ENCODE measurements around the gene SDHB.

Gene SDHB

GRCh38 chr1:17012775-17013490, 40.9 kb downstream of the SDHB start:
- DNase-seq (ENCODE audit: low spot score) = no peak

GRCh38 chr1:17011439-17012307, 42.2 kb downstream of the SDHB start, which contains the start of gene ATP13A2:
ATP13A2 (minus strand) TSS chr1:17011928; CDS start chr1:17011738, 190 bp downstream.
- DNase-seq (ENCODE audit: low spot score) = peak; percentile 96

DNA sequence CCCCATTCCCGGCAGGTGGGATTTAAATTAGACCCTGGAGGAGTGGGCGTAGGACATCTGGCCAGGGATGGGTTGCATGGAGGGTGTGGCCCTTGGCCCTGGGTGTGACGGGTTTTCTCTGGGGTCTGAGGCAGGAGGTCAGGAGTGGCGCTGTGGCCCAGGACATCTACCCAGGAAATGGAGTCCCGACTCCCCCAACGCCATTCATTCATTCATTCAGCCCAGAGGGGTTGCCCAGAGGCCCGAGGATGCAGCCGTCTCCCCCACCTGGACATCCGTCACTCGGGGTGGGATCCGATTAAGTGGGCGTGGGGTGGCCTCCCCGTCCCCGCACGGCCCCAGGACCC, 42.8 kb downstream of the SDHB start:
- no peak for DNase-seq (ENCODE audit: low spot score)

DNA sequence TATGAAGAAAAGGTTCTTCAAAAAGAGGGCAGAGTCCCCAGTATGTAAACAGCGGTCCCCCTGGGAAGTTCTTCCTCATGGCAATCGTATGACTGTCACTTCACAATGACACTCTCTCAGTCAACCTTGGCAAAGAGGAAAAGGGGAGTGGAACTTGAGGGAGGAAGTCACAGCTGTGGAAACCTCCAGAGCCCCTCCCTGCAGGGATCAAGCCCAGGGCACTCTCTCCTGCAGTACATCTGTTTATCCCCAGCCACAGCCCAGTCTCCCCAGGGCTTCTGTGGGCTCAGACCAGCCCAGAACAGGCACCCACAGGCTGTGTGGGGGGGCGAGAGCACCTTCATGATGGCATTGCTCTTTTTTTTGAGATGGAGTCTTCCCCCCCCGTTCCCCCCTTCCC, 44.1 kb downstream of the SDHB start:
- no peak for DNase-seq (ENCODE audit: low spot score)

DNA sequence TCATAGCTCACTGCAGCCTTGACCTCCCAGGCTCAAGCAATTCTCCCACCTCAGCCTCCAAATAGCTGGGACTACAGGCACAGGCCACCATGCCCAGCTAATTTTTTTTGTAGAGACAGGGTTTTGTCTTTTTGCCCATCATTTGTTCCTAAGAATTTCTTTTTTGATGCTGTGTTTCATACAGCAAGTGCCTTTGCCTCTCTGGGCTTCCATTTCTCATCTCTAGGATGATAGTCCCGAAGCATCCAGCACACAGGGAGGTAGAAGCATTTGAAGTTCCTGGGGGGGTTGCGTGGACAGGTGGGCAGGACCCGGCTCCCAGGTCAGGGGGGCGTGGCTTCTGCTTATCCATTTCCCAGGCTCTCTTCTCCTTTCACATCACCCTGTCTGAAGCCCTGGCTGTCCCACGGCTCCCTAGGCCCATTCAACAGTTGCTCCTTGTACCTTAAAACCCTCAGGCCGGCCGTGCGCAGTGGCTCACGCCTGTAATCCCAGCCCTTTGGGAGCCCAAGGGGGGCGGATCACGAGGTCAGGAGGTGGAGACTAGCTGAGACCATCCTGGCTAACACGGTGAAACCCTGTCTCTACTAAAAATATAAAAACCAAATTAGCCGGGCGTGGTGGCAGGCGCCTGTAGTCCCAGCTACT, 45.5 kb downstream of the SDHB start:
- no peak for DNase-seq (ENCODE audit: low spot score)

DNA sequence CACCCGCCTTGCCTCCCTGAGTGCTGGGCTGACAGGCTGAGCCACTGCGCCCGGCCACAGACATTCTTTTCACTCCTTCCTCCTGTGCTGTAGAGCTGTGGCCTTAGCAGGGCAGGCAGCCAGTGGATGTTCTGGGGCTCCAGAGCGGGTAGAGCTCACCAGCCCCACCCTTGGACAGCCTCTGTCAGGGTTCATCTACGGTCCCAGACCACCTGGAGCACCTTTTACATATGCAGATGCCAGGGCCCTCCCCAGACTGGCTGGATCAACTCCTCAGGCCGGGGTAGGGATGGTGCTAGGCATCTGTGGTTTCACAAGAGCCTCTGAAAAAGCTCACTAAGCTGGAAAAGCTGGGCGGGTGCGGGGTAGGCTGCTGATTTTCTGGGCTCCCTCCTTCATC, 46.7 kb downstream of the SDHB start:
- no peak for DNase-seq (ENCODE audit: low spot score)

DNA sequence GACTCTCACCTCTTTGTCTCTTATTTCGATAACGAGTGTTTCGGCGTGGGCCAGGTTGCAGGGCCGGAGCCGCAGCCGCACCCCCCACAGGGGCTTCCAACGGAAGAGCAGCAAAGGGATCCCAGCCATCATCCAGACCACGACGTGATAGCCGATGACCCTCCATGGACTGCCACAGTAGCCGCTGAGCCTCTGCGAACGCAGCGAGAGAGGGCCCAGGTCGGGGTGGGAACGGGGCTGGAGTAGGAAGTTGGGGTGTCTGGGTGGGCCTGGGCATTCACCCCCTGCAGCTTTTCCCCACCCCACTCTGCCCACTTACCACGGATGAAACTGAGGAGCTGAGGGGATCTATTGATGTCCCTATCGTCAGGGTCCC, 48.5 kb downstream of the SDHB start:
- DNase-seq (ENCODE audit: low spot score) = no peak

DNA sequence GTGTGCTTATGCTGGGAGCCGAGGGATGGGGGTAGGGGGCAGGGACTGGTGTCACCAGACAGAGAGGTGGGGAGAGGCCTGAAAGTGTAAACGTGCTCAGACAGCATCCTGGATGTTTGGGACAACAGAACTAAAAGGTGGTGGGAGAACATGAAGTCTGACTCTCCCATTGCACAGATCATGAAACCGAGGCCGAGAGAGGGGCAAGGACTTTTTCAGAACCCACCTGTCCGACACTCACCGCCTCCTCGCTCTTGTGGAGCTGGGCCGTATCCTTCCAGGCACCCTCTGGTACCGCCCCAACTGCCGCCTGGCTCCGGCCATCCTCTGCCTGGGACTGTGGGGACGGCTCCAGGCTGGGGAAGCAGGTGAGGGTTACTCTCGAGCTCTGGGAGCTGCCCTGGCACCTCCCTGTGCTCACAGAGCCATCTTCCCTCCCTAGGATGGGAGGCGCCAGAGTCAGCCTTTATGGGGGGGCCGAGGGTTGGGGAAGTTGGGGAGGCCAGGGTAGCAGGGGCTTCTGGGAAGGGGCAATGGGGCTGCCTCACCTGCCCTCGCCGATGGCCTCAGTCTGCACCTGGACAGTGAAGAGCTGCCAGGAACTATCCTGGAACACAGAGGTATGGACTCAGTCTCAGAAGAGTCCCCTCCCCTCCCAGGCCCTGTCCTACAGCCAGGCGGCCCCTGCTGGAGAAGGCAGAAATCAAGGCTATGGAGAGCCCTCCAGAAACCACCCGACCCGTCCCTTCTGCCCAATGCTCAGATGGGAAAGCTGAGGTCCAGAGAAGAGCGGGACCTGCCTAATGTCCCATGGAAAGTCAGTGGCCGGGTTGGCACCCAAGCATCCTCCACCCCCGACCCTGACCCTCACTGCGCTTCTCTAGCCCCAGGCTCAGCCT, 49.1 kb downstream of the SDHB start:
- DNase-seq (ENCODE audit: low spot score) = no peak

DNA sequence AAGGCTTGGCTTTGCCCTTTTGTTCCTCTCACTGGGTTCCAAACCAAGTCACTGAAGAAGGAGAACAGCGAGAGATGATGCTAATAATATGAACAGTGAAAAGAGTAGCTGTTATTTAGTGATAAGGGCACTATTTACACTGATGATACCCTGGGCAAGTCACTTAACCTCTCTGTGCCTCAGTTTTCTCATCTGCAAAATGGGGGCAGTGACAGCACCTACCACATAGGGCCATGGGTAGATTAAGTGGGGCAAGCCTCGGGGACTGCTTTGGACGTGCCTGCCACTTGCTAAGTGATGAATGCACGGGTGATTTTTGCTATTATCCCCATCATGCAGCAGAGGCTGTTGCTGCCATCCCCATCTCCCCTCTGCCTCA, 51.3 kb downstream of the SDHB start:
- no peak for DNase-seq (ENCODE audit: low spot score)

GRCh38 chr1:17001760-17002523, 51.9 kb downstream of the SDHB start:
- DNase-seq (ENCODE audit: low spot score) = no peak

DNA sequence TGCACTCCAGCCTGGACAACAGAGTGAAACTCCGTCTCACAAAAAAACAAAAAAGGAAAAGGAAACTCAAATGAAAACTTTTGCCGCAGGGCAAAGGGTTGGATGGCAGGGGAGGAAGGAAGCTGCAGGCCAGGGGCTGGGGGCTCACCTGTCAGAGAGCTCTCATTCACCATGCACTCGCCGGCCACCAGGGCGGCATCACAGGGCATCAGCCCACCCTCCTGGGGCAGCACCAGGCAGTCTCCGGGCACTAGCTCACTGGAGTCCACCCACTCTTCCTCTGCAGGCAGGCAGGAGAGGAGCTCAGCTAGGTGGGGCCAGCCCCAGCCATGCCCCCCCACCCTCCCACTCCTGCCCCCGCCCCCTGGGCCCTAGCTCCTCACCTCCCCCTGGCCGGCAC, 54.0 kb downstream of the SDHB start:
- no peak for DNase-seq (ENCODE audit: low spot score)

DNA sequence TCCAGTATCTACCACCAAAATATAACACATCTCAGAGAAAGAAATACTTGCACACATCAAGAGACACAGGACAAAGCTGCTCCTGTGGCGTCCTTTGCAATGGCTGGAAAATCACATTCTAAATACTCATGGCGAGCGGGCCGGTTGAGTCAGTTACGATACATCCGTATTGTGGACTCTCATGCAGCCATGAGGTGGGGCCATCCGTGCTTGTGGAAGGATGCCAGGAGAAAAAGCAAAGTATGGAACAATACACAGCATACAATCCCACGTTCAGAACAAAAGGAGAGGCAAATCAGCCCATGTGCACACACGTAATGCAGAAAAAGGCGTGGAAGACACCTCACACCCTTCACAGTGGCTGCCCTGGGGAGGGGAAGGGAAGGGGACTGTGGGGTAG, 55.2 kb downstream of the SDHB start:
- DNase-seq (ENCODE audit: low spot score) = peak; percentile 16

DNA sequence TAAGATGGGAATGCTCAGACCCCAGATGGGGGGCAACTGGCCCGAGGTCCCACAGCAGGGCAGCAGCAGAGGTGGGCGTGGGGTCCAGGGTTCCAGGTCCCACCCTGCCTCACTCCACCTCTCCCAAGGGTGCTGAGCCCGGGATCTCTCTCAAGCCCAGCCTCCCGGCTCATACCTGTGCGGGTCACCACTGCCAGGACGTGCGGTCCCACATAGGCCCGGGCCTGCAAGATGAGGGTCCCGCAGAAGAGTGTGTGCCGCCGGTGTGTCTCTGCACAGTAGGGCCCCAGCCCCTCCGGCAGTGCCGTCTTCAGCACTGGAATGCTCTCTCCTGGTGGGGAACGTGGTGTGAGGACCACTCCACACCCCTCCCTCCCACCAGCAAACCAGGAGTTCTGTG, 57.0 kb downstream of the SDHB start:
- DNase-seq (ENCODE audit: low spot score) = no peak

- no peak for DNase-seq (ENCODE audit: low spot score)
Measured at GRCh38 chr1:16993521-16994038, 60.3 kb downstream of the SDHB start.

DNA sequence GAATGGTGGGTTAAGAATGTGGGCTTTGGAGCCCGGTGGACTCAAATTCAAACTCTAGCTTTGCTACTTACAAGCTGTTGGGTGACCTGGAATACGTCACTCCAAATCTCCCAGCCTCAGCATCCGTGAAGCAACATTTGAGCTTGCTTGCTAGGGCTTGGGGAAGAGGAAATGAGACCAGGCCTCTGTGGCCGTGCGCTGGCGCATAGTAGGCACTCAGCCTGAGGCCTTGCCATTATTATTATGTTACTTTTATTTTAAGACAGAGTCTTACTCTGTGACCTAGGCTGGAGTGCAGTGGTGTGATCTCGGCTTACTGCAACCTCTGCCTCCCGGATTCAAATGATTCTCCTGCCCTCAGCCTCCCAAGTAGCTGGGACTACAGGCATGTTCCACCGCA, 61.2 kb downstream of the SDHB start:
- no peak for DNase-seq (ENCODE audit: low spot score)

GRCh38 chr1:16992102-16992501, 61.7 kb downstream of the SDHB start:
- no peak for DNase-seq (ENCODE audit: low spot score)

GRCh38 chr1:16991571-16991970, 62.3 kb downstream of the SDHB start:
- no peak for DNase-seq (ENCODE audit: low spot score)

- DNase-seq (ENCODE audit: low spot score) = no peak
Measured at GRCh38 chr1:16989676-16990391, 64.0 kb downstream of the SDHB start.

DNA sequence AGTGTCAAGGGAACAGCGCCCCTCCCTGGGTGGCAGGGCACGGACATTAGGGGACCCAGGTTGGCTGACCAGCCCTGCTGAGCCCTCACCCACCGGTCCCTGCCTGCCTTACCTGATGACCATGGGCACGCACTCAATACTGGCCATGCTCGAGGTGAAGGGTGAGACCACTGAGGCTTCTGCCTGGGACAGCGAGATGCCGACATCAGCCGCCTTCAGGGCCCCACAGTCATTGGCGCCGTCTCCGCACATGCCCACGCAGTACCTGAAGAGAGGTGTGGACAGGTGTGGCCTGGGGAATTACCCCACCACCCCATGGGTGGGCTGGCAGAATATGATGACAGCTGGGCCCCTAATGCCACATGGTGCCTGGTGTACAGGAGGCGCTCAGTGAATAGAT, 65.6 kb downstream of the SDHB start:
- DNase-seq (ENCODE audit: low spot score) = no peak

GRCh38 chr1:16986962-16987361, 66.9 kb downstream of the SDHB start:
- peak; percentile 68 for DNase-seq (ENCODE audit: low spot score)

Data from D341Med (cell line).